Keratinocyte (primary cell): ENCODE results near the gene AP5Z1. TPM values are rescaled to one million over a fixed set of nuclear protein-coding genes. Genes with fewer than 3 reads are reported as not detected.

Source experiments
- DNase-seq: peaks from one replicate; pipeline ENCODE4 v3.0.0-alpha.2; 2011; ENCODE audit warnings: low read depth, missing footprints, low spot score
- FAIRE-seq: peaks from 2 replicates; lab custom pipeline; 2011; peaks lifted over from hg19 to GRCh38; lab: Jason Lieb, UNC
- H2AFZ ChIP-seq: 2 replicates; pipeline ENCODE4 v1.6.0; 2012; ENCODE audit warnings: low read length, control low read depth, inconsistent platforms; ENCODE audit not compliant: control insufficient read depth
- H3K27ac ChIP-seq: 2 replicates; pipeline ENCODE4 v1.5.1; 2011; ENCODE audit warnings: low read length; ENCODE audit not compliant: control insufficient read depth, insufficient read depth
- H3K27me3 ChIP-seq: 3 replicates; pipeline ENCODE4 v1.6.0; 2011; ENCODE audit warnings: low read length; ENCODE audit not compliant: control insufficient read depth, insufficient read depth; ENCODE audit errors: extremely low read depth
- H3K36me3 ChIP-seq, 2 experiments: 2 replicates in 1 of 2; 3 replicates in 1 of 2; pipeline ENCODE4 v1.5.1; 2011; ENCODE audit warnings: low read length in 2 of 2, mild to moderate bottlenecking in 1 of 2; ENCODE audit not compliant: control insufficient read depth in 2 of 2, insufficient read depth in 2 of 2; ENCODE audit errors: extremely low read depth in 1 of 2
- H3K4me1 ChIP-seq: 3 replicates; pipeline ENCODE4 v1.5.1; 2011; ENCODE audit warnings: low read length; ENCODE audit not compliant: control insufficient read depth, insufficient read depth; ENCODE audit errors: extremely low read depth
- H3K4me2 ChIP-seq: 3 replicates; pipeline ENCODE4 v1.6.0; 2011; ENCODE audit warnings: low read depth, low read length; ENCODE audit not compliant: control insufficient read depth, insufficient read depth; ENCODE audit errors: extremely low read depth
- H3K4me3 ChIP-seq, 3 experiments: fragments of 200-600 bp in 1 of 3; sonication (generic) in 1 of 3; 2 replicates in 2 of 3; 3 replicates in 1 of 3; pipeline ENCODE4 v1.5.1; 2011 to 2016; ENCODE audit warnings: low read length in 3 of 3, mild to moderate bottlenecking in 3 of 3, control low read depth in 2 of 3, inconsistent platforms in 1 of 3, low read depth in 1 of 3, mixed read lengths in 1 of 3, mixed run types in 1 of 3, moderate library complexity in 1 of 3; ENCODE audit not compliant: control insufficient read depth in 2 of 3, insufficient read depth in 2 of 3; ENCODE audit errors: extremely low read depth in 1 of 3
- H3K79me2 ChIP-seq: 2 replicates; pipeline ENCODE4 v1.6.0; 2012; ENCODE audit warnings: low read length; ENCODE audit not compliant: control insufficient read depth, insufficient read depth
- H3K9ac ChIP-seq: 3 replicates; pipeline ENCODE4 v1.6.0; 2011; ENCODE audit warnings: low read length; ENCODE audit not compliant: control insufficient read depth, insufficient read depth; ENCODE audit errors: extremely low read depth
- H3K9me1 ChIP-seq: 3 replicates; pipeline ENCODE4 v1.6.0; 2011; ENCODE audit warnings: low read length; ENCODE audit not compliant: control insufficient read depth, insufficient read depth; ENCODE audit errors: extremely low read depth
- H3K9me3 ChIP-seq: 2 replicates; pipeline ENCODE4 v1.5.1; 2012; ENCODE audit warnings: low read depth, low read length; ENCODE audit not compliant: control insufficient read depth
- H4K20me1 ChIP-seq: 3 replicates; pipeline ENCODE4 v1.6.0; 2011; ENCODE audit warnings: low read length; ENCODE audit not compliant: control insufficient read depth, insufficient read depth; ENCODE audit errors: extremely low read depth
- CTCF ChIP-seq, 3 experiments: IDR thresholded peaks in 1 of 3; conservative IDR thresholded peaks in 1 of 3; optimal IDR thresholded peaks in 1 of 3; 2 replicates in 2 of 3; 3 replicates in 1 of 3; pipeline versions ENCODE3 to v1.5.1; 2011; ENCODE audit warnings: low read length in 3 of 3, mild to moderate bottlenecking in 3 of 3, moderate library complexity in 2 of 3, control low read depth in 1 of 3, inconsistent platforms in 1 of 3; ENCODE audit not compliant: insufficient read depth in 2 of 3; ENCODE audit errors: extremely low read depth in 1 of 3
- EZH2 ChIP-seq: IDR thresholded peaks from one replicate; pipeline ENCODE4 v1.6.1; 2012; ENCODE audit warnings: inconsistent platforms, mild to moderate bottlenecking, low read length, moderate library complexity
- dilution Hi-C: fragments of 300-500 bp; cut with MboI; formaldehyde crosslinking; loops from one replicate; pipeline ENCODE4 v1.7.0; 2020; ENCODE audit warnings: low sequenced_read_pairs; ENCODE audit not compliant: extremely low pct_ligation_motif_present
- polyA plus RNA-seq, 5 experiments: library from polyadenylated mRNA; depleted of rRNA in 3 of 5; stranded (reverse) in 3 of 5; stranded (forward) in 1 of 5; unstranded in 1 of 5; fragments of >200 nt; gene quantifications; 1 replicate in 1 of 5; 2 replicates in 3 of 5; 3 replicates in 1 of 5; pipeline versions ENCODE4 v1.2.1 to v1.2.3, GENCODE V29; 2011 to 2012; ENCODE audit warnings: missing spikeins in 2 of 5, low read depth in 1 of 5, low replicate concordance in 1 of 5

AP5Z1 gene
- polyA plus RNA-seq, 1 donor (not counting 4 experiments of a cell fraction or from before 2014, with no cell fraction given), result 12.6 TPM

GRCh38 chr7:4745971-4746919 lies 29.2 kb upstream of the AP5Z1 start:
- no peaks in the 10 kb centered on the region for H4K20me1 ChIP-seq
- peaks cover 19% of the 10 kb centered on the region for H3K4me1 ChIP-seq
- TF ChIP-seq EZH2 (no peak), CTCF (optimal IDR thresholded peaks at IDR 0.05 in 1 of 3, IDR thresholded peaks at IDR 0.05 in 1 of 3, conservative IDR thresholded peaks at IDR 0.05 in 1 of 3; ENCODE audit: extremely low read depth in 1 of 3, insufficient read depth in 2 of 3, low read length in 3 of 3) (no peak)
- dilution Hi-C loops, result no loop called here
- no peak overlapping the region for H2AFZ ChIP-seq
- no peaks in the 10 kb centered on the region for H3K27me3 ChIP-seq
- no peaks in the 10 kb centered on the region for H3K9me3 ChIP-seq
- peaks cover 19 to 21% of the 10 kb centered on the region in 2 experiments for H3K36me3 ChIP-seq
- FAIRE-seq (peak; percentile 9), DNase-seq (no peak)
- H3K27ac ChIP-seq, result peak overlapping the region; percentile 97
- H3K4me2 ChIP-seq, result peak overlapping the region; percentile 99
- H3K9ac ChIP-seq, result peak overlapping the region; percentile 85
- peaks cover 46% of the 10 kb centered on the region for H3K79me2 ChIP-seq
- H3K9me1 ChIP-seq, result no peaks in the 10 kb centered on the region
- peak overlapping the region; percentile 15 to 74 (median 66) for H3K4me3 ChIP-seq

GRCh38 chr7:4747013-4747412 lies 28.4 kb upstream of the AP5Z1 start:
- no peaks in the 10 kb centered on the region for H3K27me3 ChIP-seq
- no peak overlapping the region for H3K4me2 ChIP-seq
- H4K20me1 ChIP-seq, result no peaks in the 10 kb centered on the region
- H3K36me3 ChIP-seq, result peaks cover 17 to 18% of the 10 kb centered on the region in 2 experiments
- FAIRE-seq (no peak), DNase-seq (no peak)
- H3K9me3 ChIP-seq, result no peaks in the 10 kb centered on the region
- H3K9me1 ChIP-seq, result no peaks in the 10 kb centered on the region
- H3K4me3 ChIP-seq, result no peak overlapping the region
- dilution Hi-C loops, result no loop called here
- TF ChIP-seq EZH2, result no peak
- TF ChIP-seq CTCF (optimal IDR thresholded peaks at IDR 0.05 in 1 of 3, IDR thresholded peaks at IDR 0.05 in 1 of 3, conservative IDR thresholded peaks at IDR 0.05 in 1 of 3; ENCODE audit: extremely low read depth in 1 of 3, insufficient read depth in 2 of 3, low read length in 3 of 3), result no peak
- peaks cover 19% of the 10 kb centered on the region for H3K4me1 ChIP-seq
- no peak overlapping the region for H3K9ac ChIP-seq
- no peak overlapping the region for H3K27ac ChIP-seq
- H3K79me2 ChIP-seq, result peaks cover 50% of the 10 kb centered on the region
- no peak overlapping the region for H2AFZ ChIP-seq
